ENCODE measurements around the gene TMCO4. TPM values are rescaled to one million over a fixed set of nuclear protein-coding genes. Genes with fewer than 3 reads are reported as not detected.

The TMCO4 gene
- total and polyA plus RNA-seq, 2 of the 8 experiments (the other 6 are each of a cell fraction or from before 2014, with no cell fraction given) = 3.0 to 3.1 TPM

GRCh38 chr1:19648239-19648638 is 151.5 kb downstream of the TMCO4 start:
- WGBS, 2 experiments (ENCODE audit: extremely low coverage in 1 of 2, insufficient coverage in 1 of 2, insufficient read length in 1 of 2, insufficient replicate concordance in 2 of 2, low coverage in 1 of 2, low lambda C conversion rate in 2 of 2, missing lambda C conversion rate in 1 of 2) = 89% methylated on average over 14 of the region's 14 CpGs; no CpG with 5 or more reads in 1 of the 2 experiments
- H2BK15ac ChIP-seq (ENCODE audit: low read length) = 0 out of 2 replicates have a peak overlapping the region, but pooled peaks have one; percentile 29
- no peak overlapping the region for H2AFZ ChIP-seq (ENCODE audit: low read length)
- no peak overlapping the region for H3K27ac ChIP-seq (ENCODE audit: low read depth, low read length)
- H4K20me1 ChIP-seq (replicated peaks in 1 of 2; ENCODE audit: control insufficient read depth in 1 of 2, insufficient read depth in 2 of 2, low read length in 2 of 2) = peaks cover 0 to 3% of the 10 kb centered on the region in 2 experiments
- peaks cover 0 to 10% (median 8%) of the 10 kb centered on the region in 4 experiments; a peak in 5 of 7 replicates for H3K4me1 ChIP-seq (replicated peaks in 1 of 4; ENCODE audit: control insufficient read depth in 3 of 4, insufficient read depth in 4 of 4, low read length in 3 of 4)
- no peak overlapping the region for H3K4me3 ChIP-seq (ENCODE audit: extremely low read depth in 1 of 4, insufficient read depth in 2 of 4, low read depth in 3 of 4, low read length in 4 of 4)
- H3K79me2 ChIP-seq (ENCODE audit: control insufficient read depth in 1 of 2, insufficient read depth in 2 of 2, low read length in 2 of 2) = no peaks in the 10 kb centered on the region
- H3K79me1 ChIP-seq (ENCODE audit: low read depth, low read length) = no peaks in the 10 kb centered on the region
- H3K23me2 ChIP-seq (ENCODE audit: low read depth, low read length) = peaks cover 9% of the 10 kb centered on the region; the same call in 1 of the 2 replicates
- no peak overlapping the region for H3K4me2 ChIP-seq (ENCODE audit: insufficient read depth in 1 of 2, low read depth in 2 of 2, low read length in 2 of 2)
- H3K56ac ChIP-seq (replicated peaks; ENCODE audit: insufficient read length, low read depth, low read length) = no peak overlapping the region
- FAIRE-seq (no peak), DNase-seq (ENCODE audit: low read depth in 1 of 2, low spot score in 2 of 2) (no peak)
- H3K27me3 ChIP-seq (replicated peaks in 1 of 4; ENCODE audit: control insufficient read depth in 3 of 4, extremely low read depth in 1 of 4, insufficient read depth in 3 of 4, low read length in 3 of 4) = peaks cover 14 to 30% (median 22%) of the 10 kb centered on the region in 4 experiments
- no peak overlapping the region for H3K23ac ChIP-seq (ENCODE audit: insufficient read length)
- H3K4ac ChIP-seq (replicated peaks; ENCODE audit: insufficient read length, low read depth, low read length) = no peak overlapping the region
- H3K9ac ChIP-seq (replicated peaks in 1 of 4; ENCODE audit: extremely low read depth in 1 of 4, low read depth in 3 of 4, low read length in 3 of 4) = no peak overlapping the region
- no peak overlapping the region for H4K5ac ChIP-seq (ENCODE audit: insufficient read length, low read depth, low read length)
- H2AK5ac ChIP-seq (ENCODE audit: low read depth, low read length) = no peak overlapping the region
- H2BK5ac ChIP-seq (ENCODE audit: low read depth, low read length) = no peak overlapping the region
- no peak overlapping the region for H2BK120ac ChIP-seq (replicated peaks; ENCODE audit: low read depth, low read length)
- no peaks in the 10 kb centered on the region for H3K36me3 ChIP-seq (ENCODE audit: control insufficient read depth in 2 of 4, insufficient read depth in 4 of 4, low read length in 3 of 4)
- ChIA-PET CTCF (ENCODE audit: partially characterized antibody) (interaction anchor here (0.6 to 7.9 kb wide), 34 partner anchors 8 to 681 kb away, joined by 3 to 63 read pairs (median 4); partner anchors contain the start of genes AKR7A2 and SLC66A1), POLR2A (ENCODE audit: partially characterized antibody) (interaction anchor here (0.8 to 0.9 kb wide), 2 partner anchors 19 to 50 kb away, joined by 3 to 4 read pairs; no protein-coding TSS in a partner anchor)
- H3K18ac ChIP-seq (ENCODE audit: extremely low read depth, low read length) = no peak overlapping the region
- H3K9me3 ChIP-seq (ENCODE audit: insufficient read depth in 2 of 2, low read depth in 1 of 2, low read length in 1 of 2) = no peaks in the 10 kb centered on the region
- TF ChIP-seq NRF1 (IDR thresholded peaks at IDR 0.05; ENCODE audit: low read depth, low read length) = no peak
- TF ChIP-seq ZNF274 (IDR thresholded peaks at IDR 0.05; ENCODE audit: borderline replicate concordance, extremely low read depth, low read length) = no peak
- no peak for TF ChIP-seq KDM4A (IDR thresholded peaks at IDR 0.05; ENCODE audit: low read depth, low read length, severe bottlenecking)
- H4K8ac ChIP-seq (ENCODE audit: extremely low read depth, insufficient read depth, low read length) = no peak overlapping the region
- no peak overlapping the region for H3K14ac ChIP-seq (ENCODE audit: insufficient read length)
- no peak overlapping the region for H2BK12ac ChIP-seq (ENCODE audit: low read depth, low read length)
- H2BK20ac ChIP-seq (ENCODE audit: low read length) = no peak overlapping the region
- no peak overlapping the region for H4K91ac ChIP-seq (replicated peaks; ENCODE audit: insufficient read length, low read length)

Measured in H1 (cell line).